CD14-positive monocyte (primary cell): Measurements from ENCODE around the gene NOP53. TPM values are rescaled to one million over a fixed set of nuclear protein-coding genes. Genes with fewer than 3 reads are reported as not detected.

ENCODE experiments used
- DNase-seq, 3 donors: peaks; one replicate each; pipeline ENCODE4 v3.0.0-alpha.2; 2011 to 2022
- H2AFZ ChIP-seq: 2 replicates; pipeline ENCODE4 v1.6.0; 2012; ENCODE audit warnings: mild to moderate bottlenecking, low read depth, low read length, inconsistent platforms; ENCODE audit not compliant: insufficient read depth, poor library complexity, severe bottlenecking
- H3K27ac ChIP-seq, 2 donors: 1 replicate in 1 of 2; 2 replicates in 1 of 2; pipeline ENCODE4 v1.5.1; 2012 to 2013; ENCODE audit warnings: low read length in 2 of 2, control low read depth in 1 of 2, inconsistent platforms in 1 of 2, low read depth in 1 of 2, mild to moderate bottlenecking in 1 of 2
- H3K27me3 ChIP-seq, 2 donors: one replicate each; pipeline versions ENCODE4 v1.6.0 to v1.6.1; 2011 to 2013; ENCODE audit warnings: low read length in 2 of 2; ENCODE audit not compliant: control insufficient read depth in 2 of 2, insufficient read depth in 2 of 2
- H3K36me3 ChIP-seq, 2 donors: replicated peaks in 1 of 2; 1 replicate in 1 of 2; 2 replicates in 1 of 2; pipeline versions ENCODE4 v1.5.1 to v1.6.1; 2012 to 2013; ENCODE audit warnings: low read length in 2 of 2, control low read depth in 1 of 2, inconsistent platforms in 1 of 2, mild to moderate bottlenecking in 1 of 2; ENCODE audit not compliant: insufficient read depth in 2 of 2, control insufficient read depth in 1 of 2
- H3K4me1 ChIP-seq, 2 donors: 1 replicate in 1 of 2; 2 replicates in 1 of 2; pipeline versions ENCODE4 v1.5.1 to v1.6.1; 2012 to 2013; ENCODE audit warnings: low read length in 2 of 2, control low read depth in 1 of 2, inconsistent platforms in 1 of 2, mild to moderate bottlenecking in 1 of 2, moderate library complexity in 1 of 2; ENCODE audit not compliant: insufficient read depth in 2 of 2, control insufficient read depth in 1 of 2
- H3K4me2 ChIP-seq: replicated peaks from 2 replicates; pipeline ENCODE3; 2012; ENCODE audit warnings: low read length, moderate library complexity, mild to moderate bottlenecking; ENCODE audit not compliant: poor library complexity, severe bottlenecking; ENCODE audit errors: extremely low read depth
- H3K4me3 ChIP-seq, 3 experiments: fragments of 200-600 bp in 1 of 3; sonication (generic) in 1 of 3; replicated peaks in 1 of 3; 1 replicate in 2 of 3; 2 replicates in 1 of 3; pipeline ENCODE4 v1.5.1; 2011 to 2013; ENCODE audit warnings: low read length in 3 of 3, mild to moderate bottlenecking in 3 of 3, control low read depth in 2 of 3, low read depth in 2 of 3, inconsistent platforms in 1 of 3, moderate library complexity in 1 of 3
- H3K79me2 ChIP-seq: 2 replicates; pipeline ENCODE4 v1.6.0; 2012; ENCODE audit warnings: mild to moderate bottlenecking, control low read depth, inconsistent platforms, low read length, moderate library complexity; ENCODE audit not compliant: insufficient read depth
- H3K9ac ChIP-seq: 2 replicates; pipeline ENCODE4 v1.6.0; 2017; ENCODE audit warnings: low read length, mild to moderate bottlenecking; ENCODE audit not compliant: insufficient read depth, poor library complexity, severe bottlenecking
- H3K9me3 ChIP-seq, 2 donors: replicated peaks in 1 of 2; 1 replicate in 1 of 2; 2 replicates in 1 of 2; pipeline versions ENCODE4 v1.5.1 to v1.6.1; 2012 to 2013; ENCODE audit warnings: low read length in 2 of 2, control low read depth in 1 of 2; ENCODE audit not compliant: control insufficient read depth in 1 of 2, insufficient read depth in 1 of 2
- H4K20me1 ChIP-seq: 2 replicates; pipeline ENCODE4 v1.6.0; 2012; ENCODE audit warnings: mild to moderate bottlenecking, low read length, control low read depth, moderate library complexity; ENCODE audit not compliant: insufficient read depth
- H3K27ac Mint-ChIP-seq, 7 donors: one replicate each; pipeline ENCODE4 v1.8.0; 2020; ENCODE audit warnings: mild to moderate bottlenecking in 7 of 7, mixed read lengths in 7 of 7, moderate library complexity in 6 of 7, inconsistent platforms in 2 of 7
- H3K27me3 Mint-ChIP-seq, 3 donors: one replicate each; pipeline ENCODE4 v1.8.0; 2021 to 2022; ENCODE audit warnings: low read depth in 3 of 3, mild to moderate bottlenecking in 3 of 3, mixed read lengths in 3 of 3, moderate library complexity in 3 of 3, inconsistent platforms in 1 of 3
- H3K36me3 Mint-ChIP-seq, 2 donors: one replicate each; pipeline ENCODE4 v1.8.0; 2020; ENCODE audit warnings: mixed read lengths in 2 of 2, inconsistent platforms in 1 of 2, mild to moderate bottlenecking in 1 of 2
- H3K4me1 Mint-ChIP-seq: one replicate; pipeline ENCODE4 v1.8.0; 2020; ENCODE audit warnings: mild to moderate bottlenecking, mixed read lengths
- H3K4me3 Mint-ChIP-seq, 2 donors: one replicate each; pipeline ENCODE4 v1.8.0; 2020; ENCODE audit warnings: mild to moderate bottlenecking in 2 of 2, mixed read lengths in 2 of 2, moderate library complexity in 1 of 2
- H3K9me3 Mint-ChIP-seq, 7 donors: one replicate each; pipeline ENCODE4 v1.8.0; 2020 to 2022; ENCODE audit warnings: mixed read lengths in 7 of 7, mild to moderate bottlenecking in 6 of 7, moderate library complexity in 6 of 7, inconsistent platforms in 2 of 7
- WGBS: methylation state at CpG from one replicate; pipeline ENCODE4 v1.1.5; 2013; ENCODE audit warnings: missing lambda C conversion rate; ENCODE audit not compliant: insufficient coverage; 5-methylcytosine and 5-hydroxymethylcytosine counted together
- intact Hi-C, 2 donors: fragments of 100-400 bp; cut with micrococcal nuclease; formaldehyde crosslinking; loops; one replicate each; pipeline versions ENCODE4 v1.15.0 to v1.15.1; 2023
- polyA plus RNA-seq, 3 donors: library from polyadenylated mRNA; depleted of rRNA in 1 of 3; unstranded in 2 of 3; stranded (reverse) in 1 of 3; fragments of 300-500 nt in 2 of 3; fragments of >200 nt in 1 of 3; fragmentation: Illumina TruSeq in 2 of 3; gene quantifications; 1 replicate in 2 of 3; 2 replicates in 1 of 3; pipeline ENCODE4 v1.2.3, GENCODE V29; 2012 to 2021
- TF ChIP-seq, protein P1 (sequence below): fragments of 200-600 bp; IDR thresholded peaks from one replicate; pipeline ENCODE4 v1.8.0; 2022; ENCODE audit warnings: antibody characterized with exemption, mild to moderate bottlenecking

NOP53 gene
- polyA plus RNA-seq, 3 donors, result 47.5 to 193 (median 70.4) TPM

DNA sequence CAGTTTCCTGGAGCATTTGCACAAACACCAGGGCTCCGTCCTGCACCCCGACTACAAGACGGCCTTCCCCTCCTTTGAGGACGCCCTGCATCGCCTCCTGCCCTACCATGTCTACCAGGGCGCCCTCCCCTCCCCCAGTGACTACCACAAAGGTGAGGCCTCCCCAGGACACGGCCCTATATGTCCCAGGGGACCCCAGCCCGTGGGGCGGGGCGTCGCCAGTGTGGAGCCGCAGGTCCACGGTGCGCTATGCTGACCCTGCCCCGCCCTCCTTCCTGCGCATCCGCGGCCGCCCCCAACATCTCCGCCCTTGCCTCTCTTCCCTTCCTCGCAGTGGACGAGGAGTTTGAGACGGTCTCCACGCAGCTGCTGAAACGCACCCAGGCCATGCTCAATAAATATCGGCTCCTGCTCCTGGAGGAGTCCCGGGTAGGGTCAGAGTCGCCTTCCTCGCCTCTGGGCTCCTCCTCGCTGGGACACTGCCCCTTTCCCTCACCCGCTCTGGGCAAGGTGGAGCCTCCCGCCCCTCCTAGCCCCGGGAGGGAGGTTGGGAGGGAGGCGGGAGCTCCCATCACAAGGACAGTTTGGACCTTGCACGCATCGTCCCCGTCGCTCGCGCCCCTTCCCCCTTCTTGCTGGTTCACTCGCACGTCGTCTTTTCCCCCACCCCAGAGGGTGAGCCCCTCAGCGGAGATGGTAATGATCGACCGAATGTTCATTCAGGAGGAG, 46.6 kb upstream of the NOP53 start:
- no peak overlapping the region for H3K4me2 ChIP-seq
- no peak overlapping the region for H3K9ac ChIP-seq
- no peaks in the 10 kb centered on the region for H3K27me3 ChIP-seq
- no peaks in the 10 kb centered on the region for H3K27me3 Mint-ChIP-seq
- no peak overlapping the region for H2AFZ ChIP-seq
- H3K79me2 ChIP-seq, result no peaks in the 10 kb centered on the region
- peaks cover 22% of the 10 kb centered on the region for H4K20me1 ChIP-seq
- H3K27ac Mint-ChIP-seq, result peak overlapping the region in 1 of 7 donors; percentile 71
- no peak overlapping the region for H3K27ac ChIP-seq
- peaks cover 0 to 3% of the 10 kb centered on the region in 2 donors for H3K4me1 ChIP-seq
- peaks cover 38 to 69% of the 10 kb centered on the region in 2 donors for H3K36me3 Mint-ChIP-seq
- no peaks in the 10 kb centered on the region for H3K9me3 ChIP-seq
- H3K9me3 Mint-ChIP-seq, result peaks cover 0 to 1% (median 0%) of the 10 kb centered on the region in 7 donors
- no peak overlapping the region for H3K4me3 Mint-ChIP-seq
- H3K4me3 ChIP-seq, result no peak overlapping the region
- WGBS, result 97% methylated on average over 33 of the region's 46 CpGs
- intact Hi-C loops, result loop anchor here (2.0 to 5.0 kb wide), 3 partner anchors 186 to 416 kb away; no protein-coding TSS in a partner anchor
- H3K36me3 ChIP-seq, result peaks cover 43 to 74% of the 10 kb centered on the region in 2 donors
- TF ChIP-seq, protein P1, sequence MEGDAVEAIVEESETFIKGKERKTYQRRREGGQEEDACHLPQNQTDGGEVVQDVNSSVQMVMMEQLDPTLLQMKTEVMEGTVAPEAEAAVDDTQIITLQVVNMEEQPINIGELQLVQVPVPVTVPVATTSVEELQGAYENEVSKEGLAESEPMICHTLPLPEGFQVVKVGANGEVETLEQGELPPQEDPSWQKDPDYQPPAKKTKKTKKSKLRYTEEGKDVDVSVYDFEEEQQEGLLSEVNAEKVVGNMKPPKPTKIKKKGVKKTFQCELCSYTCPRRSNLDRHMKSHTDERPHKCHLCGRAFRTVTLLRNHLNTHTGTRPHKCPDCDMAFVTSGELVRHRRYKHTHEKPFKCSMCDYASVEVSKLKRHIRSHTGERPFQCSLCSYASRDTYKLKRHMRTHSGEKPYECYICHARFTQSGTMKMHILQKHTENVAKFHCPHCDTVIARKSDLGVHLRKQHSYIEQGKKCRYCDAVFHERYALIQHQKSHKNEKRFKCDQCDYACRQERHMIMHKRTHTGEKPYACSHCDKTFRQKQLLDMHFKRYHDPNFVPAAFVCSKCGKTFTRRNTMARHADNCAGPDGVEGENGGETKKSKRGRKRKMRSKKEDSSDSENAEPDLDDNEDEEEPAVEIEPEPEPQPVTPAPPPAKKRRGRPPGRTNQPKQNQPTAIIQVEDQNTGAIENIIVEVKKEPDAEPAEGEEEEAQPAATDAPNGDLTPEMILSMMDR, result no peak
- no peak for DNase-seq
- H3K4me1 Mint-ChIP-seq, result peaks cover 5% of the 10 kb centered on the region

- Histone ChIP-seq H3K9me3 (no peaks in the 10 kb centered on the region), H3K27me3 (no peaks in the 10 kb centered on the region), H3K36me3 (peaks cover 43 to 74% of the 10 kb centered on the region in 2 donors), H3K9ac (no peak overlapping the region), H3K4me1 (peaks cover 0 to 3% of the 10 kb centered on the region in 2 donors), H2AFZ (no peak overlapping the region), H3K4me2 (no peak overlapping the region), H3K4me3 (no peak overlapping the region), H3K79me2 (no peaks in the 10 kb centered on the region), H4K20me1 (peaks cover 22% of the 10 kb centered on the region), H3K27ac (no peak overlapping the region)
- Mint-ChIP-seq H3K4me3 (no peak overlapping the region), H3K27me3 (no peaks in the 10 kb centered on the region), H3K27ac (no peak overlapping the region), H3K4me1 (peaks cover 5% of the 10 kb centered on the region), H3K36me3 (peaks cover 38 to 68% of the 10 kb centered on the region in 2 donors), H3K9me3 (peaks cover 0 to 1% (median 0%) of the 10 kb centered on the region in 7 donors)
- TF ChIP-seq, protein P1, result peak; percentile 87
- WGBS, result 81% methylated on average over 5 of the region's 9 CpGs
- peak; percentile 29 to 50 (median 46) for DNase-seq
- intact Hi-C loops, result loop anchor here (2.0 to 5.0 kb wide), 3 partner anchors 187 to 417 kb away; no protein-coding TSS in a partner anchor
These were observed 45.9 kb upstream of the NOP53 start for GRCh38 chr19:47699360-47699917.
